ENCODE results near the gene FSHR. TPM values are rescaled to one million over a fixed set of nuclear protein-coding genes. Genes with fewer than 3 reads are reported as not detected.

Gene FSHR
- total and polyA plus RNA-seq, 4 donors, result not detected

GRCh38 chr2:48946449-48947048 lies 207.8 kb downstream of the FSHR start:
- peak; percentile 11 for TF ChIP-seq YY1 (IDR thresholded peaks at IDR 0.05)
- peak; percentile 33 to 38 for TF ChIP-seq RXRA (IDR thresholded peaks at IDR 0.05)
- TF ChIP-seq, protein P1, sequence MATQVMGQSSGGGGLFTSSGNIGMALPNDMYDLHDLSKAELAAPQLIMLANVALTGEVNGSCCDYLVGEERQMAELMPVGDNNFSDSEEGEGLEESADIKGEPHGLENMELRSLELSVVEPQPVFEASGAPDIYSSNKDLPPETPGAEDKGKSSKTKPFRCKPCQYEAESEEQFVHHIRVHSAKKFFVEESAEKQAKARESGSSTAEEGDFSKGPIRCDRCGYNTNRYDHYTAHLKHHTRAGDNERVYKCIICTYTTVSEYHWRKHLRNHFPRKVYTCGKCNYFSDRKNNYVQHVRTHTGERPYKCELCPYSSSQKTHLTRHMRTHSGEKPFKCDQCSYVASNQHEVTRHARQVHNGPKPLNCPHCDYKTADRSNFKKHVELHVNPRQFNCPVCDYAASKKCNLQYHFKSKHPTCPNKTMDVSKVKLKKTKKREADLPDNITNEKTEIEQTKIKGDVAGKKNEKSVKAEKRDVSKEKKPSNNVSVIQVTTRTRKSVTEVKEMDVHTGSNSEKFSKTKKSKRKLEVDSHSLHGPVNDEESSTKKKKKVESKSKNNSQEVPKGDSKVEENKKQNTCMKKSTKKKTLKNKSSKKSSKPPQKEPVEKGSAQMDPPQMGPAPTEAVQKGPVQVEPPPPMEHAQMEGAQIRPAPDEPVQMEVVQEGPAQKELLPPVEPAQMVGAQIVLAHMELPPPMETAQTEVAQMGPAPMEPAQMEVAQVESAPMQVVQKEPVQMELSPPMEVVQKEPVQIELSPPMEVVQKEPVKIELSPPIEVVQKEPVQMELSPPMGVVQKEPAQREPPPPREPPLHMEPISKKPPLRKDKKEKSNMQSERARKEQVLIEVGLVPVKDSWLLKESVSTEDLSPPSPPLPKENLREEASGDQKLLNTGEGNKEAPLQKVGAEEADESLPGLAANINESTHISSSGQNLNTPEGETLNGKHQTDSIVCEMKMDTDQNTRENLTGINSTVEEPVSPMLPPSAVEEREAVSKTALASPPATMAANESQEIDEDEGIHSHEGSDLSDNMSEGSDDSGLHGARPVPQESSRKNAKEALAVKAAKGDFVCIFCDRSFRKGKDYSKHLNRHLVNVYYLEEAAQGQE (IDR thresholded peaks at IDR 0.05), result no peak
- peak; percentile 94 for TF ChIP-seq CTCF (IDR thresholded peaks at IDR 0.05; ENCODE audit: low read depth, low read length, missing input control)
- TF ChIP-seq RAD21 (IDR thresholded peaks at IDR 0.05), result peak; percentile 98 to 99
- peak in 1 of 2 donors; percentile 15 for TF ChIP-seq HNF4A (conservative IDR thresholded peaks at IDR 0.05)
- TF ChIP-seq FOXA2 (IDR thresholded peaks at IDR 0.05), result no peak
- 50% methylated on average over 2 of the region's 2 CpGs for WGBS
- peak; percentile 38 for DNase-seq (ENCODE audit: low spot score)

GRCh38 chr2:48944956-48945355 lies 209.4 kb downstream of the FSHR start:
- Histone ChIP-seq H3K36me3 (ENCODE audit: control insufficient read depth in 4 of 4, insufficient read depth in 3 of 4, low read depth in 1 of 4, low read length in 3 of 4) (no peaks in the 10 kb centered on the region), H3K9me3 (ENCODE audit: control insufficient read depth in 4 of 4, low read length in 3 of 4) (no peaks in the 10 kb centered on the region)
- DNase-seq (ENCODE audit: low spot score), result no peak
- TF ChIP-seq FOXA2 (IDR thresholded peaks at IDR 0.05), result no peak
- no peak for TF ChIP-seq EGR1 (IDR thresholded peaks at IDR 0.05; ENCODE audit: low read depth in 2 of 2)
- no peak for TF ChIP-seq JUND (IDR thresholded peaks at IDR 0.05)
- TF ChIP-seq NR2F2 (IDR thresholded peaks at IDR 0.05), result no peak
- TF ChIP-seq RXRA (IDR thresholded peaks at IDR 0.05), result no peak
- TF ChIP-seq ZBTB33 (IDR thresholded peaks at IDR 0.05), result no peak
- TF ChIP-seq, protein P2, sequence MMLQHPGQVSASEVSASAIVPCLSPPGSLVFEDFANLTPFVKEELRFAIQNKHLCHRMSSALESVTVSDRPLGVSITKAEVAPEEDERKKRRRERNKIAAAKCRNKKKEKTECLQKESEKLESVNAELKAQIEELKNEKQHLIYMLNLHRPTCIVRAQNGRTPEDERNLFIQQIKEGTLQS (IDR thresholded peaks at IDR 0.05), result no peak
- no peak for TF ChIP-seq TAF1 (conservative IDR thresholded peaks at IDR 0.05)
- TF ChIP-seq SP1 (IDR thresholded peaks at IDR 0.05), result no peak
- TF ChIP-seq, protein P3, sequence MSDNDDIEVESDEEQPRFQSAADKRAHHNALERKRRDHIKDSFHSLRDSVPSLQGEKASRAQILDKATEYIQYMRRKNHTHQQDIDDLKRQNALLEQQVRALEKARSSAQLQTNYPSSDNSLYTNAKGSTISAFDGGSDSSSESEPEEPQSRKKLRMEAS (IDR thresholded peaks at IDR 0.05), result no peak
- TF ChIP-seq YY1 (IDR thresholded peaks at IDR 0.05), result no peak
- TF ChIP-seq HNF4G (IDR thresholded peaks at IDR 0.05), result no peak
- TF ChIP-seq CTCF (IDR thresholded peaks at IDR 0.05; ENCODE audit: low read depth, low read length, missing input control), result no peak
- TF ChIP-seq RAD21 (IDR thresholded peaks at IDR 0.05), result no peak
- TF ChIP-seq HNF4A (conservative IDR thresholded peaks at IDR 0.05), result no peak
- no peak for TF ChIP-seq GABPA (IDR thresholded peaks at IDR 0.05 in 1 of 2, conservative IDR thresholded peaks at IDR 0.05 in 1 of 2)
- TF ChIP-seq FOXA1 (IDR thresholded peaks at IDR 0.05), result no peak

More at GRCh38 chr2:48946449-48947048, 207.8 kb downstream of the FSHR start:
- H3K9ac ChIP-seq (ENCODE audit: low read depth in 1 of 2, low read length in 2 of 2), result no peak overlapping the region
- peaks cover 0 to 8% (median 2%) of the 10 kb centered on the region in 4 donors for H3K27me3 ChIP-seq (ENCODE audit: control insufficient read depth in 4 of 4, insufficient read depth in 4 of 4, low read length in 3 of 4)
- H3K9me3 ChIP-seq (ENCODE audit: control insufficient read depth in 4 of 4, low read length in 3 of 4), result no peaks in the 10 kb centered on the region
- no peak overlapping the region for H3K27ac ChIP-seq (ENCODE audit: low read depth in 1 of 2, low read length in 2 of 2)
- H3K36me3 ChIP-seq (ENCODE audit: control insufficient read depth in 4 of 4, insufficient read depth in 3 of 4, low read depth in 1 of 4, low read length in 3 of 4), result no peaks in the 10 kb centered on the region
- peaks cover 4 to 10% (median 6%) of the 10 kb centered on the region in 4 donors for H3K4me1 ChIP-seq (ENCODE audit: control insufficient read depth in 4 of 4, insufficient read depth in 4 of 4, low read length in 3 of 4)
- H3K4me3 ChIP-seq (ENCODE audit: low read depth in 1 of 3, low read length in 3 of 3), result no peak overlapping the region

More at GRCh38 chr2:48944956-48945355, 209.4 kb downstream of the FSHR start:
- WGBS, result 70% methylated on average over 1 of the region's 1 CpG
- Histone ChIP-seq H3K4me1 (ENCODE audit: control insufficient read depth in 4 of 4, insufficient read depth in 4 of 4, low read length in 3 of 4) (peaks cover 4 to 10% (median 6%) of the 10 kb centered on the region in 4 donors), H3K27ac (ENCODE audit: low read depth in 1 of 2, low read length in 2 of 2) (no peak overlapping the region), H3K27me3 (ENCODE audit: control insufficient read depth in 4 of 4, insufficient read depth in 4 of 4, low read length in 3 of 4) (peaks cover 0 to 8% (median 2%) of the 10 kb centered on the region in 4 donors), H3K4me3 (ENCODE audit: low read depth in 1 of 3, low read length in 3 of 3) (no peak overlapping the region), H3K9ac (ENCODE audit: low read depth in 1 of 2, low read length in 2 of 2) (no peak overlapping the region)
